Ishikawa (cell line): ENCODE results near the gene NEURL2.

ENCODE experiments used
- CEBPB ChIP-seq: IDR thresholded peaks from 2 replicates; pipeline ENCODE4 v1.6.1; 2012
- CREB1 ChIP-seq: IDR thresholded peaks from 2 replicates; pipeline ENCODE4 v1.6.1; 2012; ENCODE audit warnings: low read depth
- NFIC ChIP-seq: IDR thresholded peaks from 2 replicates; pipeline ENCODE4 v1.6.1; 2012
- TAF1 ChIP-seq: IDR thresholded peaks from 2 replicates; pipeline ENCODE4 v1.6.1; 2012; ENCODE audit warnings: low read depth, mild to moderate bottlenecking
- TF ChIP-seq, protein P1 (sequence below): IDR thresholded peaks from 2 replicates; pipeline ENCODE4 v1.6.1; 2012; ENCODE audit warnings: low read depth, mild to moderate bottlenecking
- TF ChIP-seq, protein P2 (sequence below): IDR thresholded peaks from 2 replicates; pipeline ENCODE4 v1.6.1; 2012

DNA sequence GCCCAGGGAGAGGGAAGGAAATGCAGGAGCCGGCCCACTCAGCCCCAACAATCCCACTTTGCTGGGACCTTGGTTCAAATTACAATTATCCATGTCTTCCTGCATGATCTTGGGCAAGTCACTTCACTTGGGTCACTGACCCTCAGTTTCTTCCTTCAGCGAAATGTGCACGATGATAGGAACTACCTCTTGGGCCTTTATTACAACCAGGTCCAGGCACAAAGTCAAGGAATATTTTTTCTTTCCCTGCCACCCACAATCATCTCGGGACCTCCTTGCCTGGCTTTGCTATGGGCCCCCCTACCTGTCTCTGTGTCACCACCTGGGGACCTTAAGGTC lies 21.3 kb upstream of the NEURL2 start:
- TF ChIP-seq, protein P1, sequence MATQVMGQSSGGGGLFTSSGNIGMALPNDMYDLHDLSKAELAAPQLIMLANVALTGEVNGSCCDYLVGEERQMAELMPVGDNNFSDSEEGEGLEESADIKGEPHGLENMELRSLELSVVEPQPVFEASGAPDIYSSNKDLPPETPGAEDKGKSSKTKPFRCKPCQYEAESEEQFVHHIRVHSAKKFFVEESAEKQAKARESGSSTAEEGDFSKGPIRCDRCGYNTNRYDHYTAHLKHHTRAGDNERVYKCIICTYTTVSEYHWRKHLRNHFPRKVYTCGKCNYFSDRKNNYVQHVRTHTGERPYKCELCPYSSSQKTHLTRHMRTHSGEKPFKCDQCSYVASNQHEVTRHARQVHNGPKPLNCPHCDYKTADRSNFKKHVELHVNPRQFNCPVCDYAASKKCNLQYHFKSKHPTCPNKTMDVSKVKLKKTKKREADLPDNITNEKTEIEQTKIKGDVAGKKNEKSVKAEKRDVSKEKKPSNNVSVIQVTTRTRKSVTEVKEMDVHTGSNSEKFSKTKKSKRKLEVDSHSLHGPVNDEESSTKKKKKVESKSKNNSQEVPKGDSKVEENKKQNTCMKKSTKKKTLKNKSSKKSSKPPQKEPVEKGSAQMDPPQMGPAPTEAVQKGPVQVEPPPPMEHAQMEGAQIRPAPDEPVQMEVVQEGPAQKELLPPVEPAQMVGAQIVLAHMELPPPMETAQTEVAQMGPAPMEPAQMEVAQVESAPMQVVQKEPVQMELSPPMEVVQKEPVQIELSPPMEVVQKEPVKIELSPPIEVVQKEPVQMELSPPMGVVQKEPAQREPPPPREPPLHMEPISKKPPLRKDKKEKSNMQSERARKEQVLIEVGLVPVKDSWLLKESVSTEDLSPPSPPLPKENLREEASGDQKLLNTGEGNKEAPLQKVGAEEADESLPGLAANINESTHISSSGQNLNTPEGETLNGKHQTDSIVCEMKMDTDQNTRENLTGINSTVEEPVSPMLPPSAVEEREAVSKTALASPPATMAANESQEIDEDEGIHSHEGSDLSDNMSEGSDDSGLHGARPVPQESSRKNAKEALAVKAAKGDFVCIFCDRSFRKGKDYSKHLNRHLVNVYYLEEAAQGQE, result no peak
- TF ChIP-seq TAF1, result no peak
- no peak for TF ChIP-seq CEBPB
- TF ChIP-seq, protein P2, sequence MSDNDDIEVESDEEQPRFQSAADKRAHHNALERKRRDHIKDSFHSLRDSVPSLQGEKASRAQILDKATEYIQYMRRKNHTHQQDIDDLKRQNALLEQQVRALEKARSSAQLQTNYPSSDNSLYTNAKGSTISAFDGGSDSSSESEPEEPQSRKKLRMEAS, result no peak
- no peak for TF ChIP-seq NFIC
- no peak for TF ChIP-seq CREB1
